GM04504 (cell line): ENCODE results near the gene ARSB.
"Not testable (repeated sequence)": the region's sequence is repeated elsewhere in the genome, so short reads cannot be mapped to it uniquely, and the experiment has no call there.

ENCODE experiments used
- DNase-seq: peaks from one replicate; pipeline ENCODE4 v3.0.0-alpha.2; 2012; ENCODE audit warnings: low read depth

The ARSB gene

DNA sequence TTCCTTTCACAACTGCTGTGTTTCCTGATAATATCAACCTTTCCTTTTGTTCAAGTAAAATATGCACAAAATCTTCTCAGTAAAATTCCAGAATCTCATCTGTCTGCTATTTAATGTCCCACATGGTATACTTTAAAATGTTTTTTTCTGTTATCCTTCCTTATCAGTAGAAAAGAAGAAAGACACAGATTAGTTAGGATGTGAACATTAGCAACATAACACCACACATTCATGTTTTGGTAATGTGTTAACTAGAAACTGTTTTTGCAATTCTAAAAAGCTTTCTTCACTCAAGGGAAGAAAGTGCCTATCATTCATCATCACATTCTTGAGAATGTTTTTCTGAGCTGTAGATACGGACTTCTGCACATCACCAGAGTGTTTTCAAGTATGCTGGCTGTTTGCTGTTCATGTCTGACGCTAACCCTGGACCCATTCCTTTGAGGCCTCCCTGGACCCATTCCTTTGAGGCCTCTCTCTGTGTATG, 10.5 kb upstream of the ARSB start:
- no peak for DNase-seq

DNA sequence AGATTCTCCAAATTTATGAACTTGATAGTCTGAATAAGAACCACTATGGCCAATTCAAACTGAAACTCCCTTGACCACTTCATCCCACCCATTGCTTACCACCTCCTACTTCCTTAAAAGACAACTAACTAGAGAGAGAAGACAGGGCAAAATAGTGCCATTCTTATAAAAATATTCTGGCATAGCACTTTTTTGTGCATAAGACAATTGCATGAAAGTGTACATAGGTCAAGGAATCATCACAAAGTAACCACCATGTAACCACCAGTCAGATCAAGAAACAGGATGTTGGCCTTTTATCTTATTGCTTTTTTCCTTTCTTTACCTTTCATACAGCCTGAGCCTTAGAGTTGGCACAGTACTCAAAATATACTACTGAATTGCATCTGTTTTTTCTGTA, 8.1 kb upstream of the ARSB start:
- DNase-seq, result no peak

DNA sequence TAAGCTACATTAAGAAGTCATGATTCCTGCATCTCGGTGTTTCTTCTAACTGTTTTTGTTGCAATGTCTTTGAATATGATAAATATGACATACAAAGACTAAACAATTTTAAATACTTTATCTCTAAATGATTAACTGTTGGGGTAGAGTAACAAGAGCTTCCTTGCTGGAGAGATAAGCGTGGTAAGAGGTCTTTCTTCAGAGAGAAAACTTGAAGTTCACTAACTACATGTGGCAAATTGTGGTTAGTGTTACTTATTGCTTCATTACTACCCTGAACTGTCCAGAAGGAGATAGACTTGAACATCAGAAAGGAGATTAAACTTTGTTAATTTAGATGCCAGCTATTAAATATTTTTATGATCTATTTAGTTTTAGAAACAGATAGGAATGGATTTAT, 7.0 kb upstream of the ARSB start:
- DNase-seq, result no peak

DNA sequence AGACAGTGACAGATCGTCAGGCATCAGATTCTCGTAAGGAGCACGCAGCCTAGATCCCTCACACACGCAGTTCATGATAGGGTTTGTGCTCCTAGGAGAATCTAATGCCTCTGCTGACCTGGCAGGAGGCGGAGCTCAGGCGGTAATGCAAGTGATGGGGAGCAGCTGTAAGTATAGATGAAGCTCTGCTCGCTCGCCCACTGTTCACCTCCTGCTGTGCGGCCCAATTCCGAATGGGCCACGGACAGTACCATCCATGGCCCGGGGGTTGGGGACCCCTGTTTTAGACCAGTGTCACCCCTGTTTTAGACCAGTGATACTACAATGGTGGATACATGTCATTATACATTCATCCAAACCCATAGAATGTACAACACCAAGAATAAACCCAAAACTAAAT, 4.0 kb upstream of the ARSB start:
- DNase-seq, result no peak

DNA sequence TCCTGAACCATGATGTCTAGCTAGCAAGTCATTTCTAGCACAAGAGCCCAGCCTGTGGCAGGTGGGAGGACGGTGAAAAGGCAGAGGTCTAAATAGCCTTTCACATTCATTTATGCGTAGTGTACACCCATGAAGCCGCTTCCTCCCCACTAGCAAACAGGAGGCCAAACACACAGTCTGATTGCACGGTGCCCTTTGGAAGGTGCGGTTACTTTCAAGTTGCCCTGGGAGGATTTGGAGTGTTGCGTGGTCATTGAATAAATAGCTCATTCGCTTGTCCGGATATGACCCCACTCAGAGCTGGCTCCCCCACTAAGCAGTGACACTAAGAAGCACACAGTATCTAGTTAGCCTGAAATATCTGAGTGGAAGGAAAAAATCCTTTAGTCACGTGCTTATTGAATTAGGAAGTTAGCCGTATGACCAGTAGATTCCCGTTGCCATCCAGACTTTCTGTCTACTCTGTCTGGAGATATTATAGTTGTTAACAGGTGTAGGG, 664 bp upstream of the ARSB start:
- no peak for DNase-seq

DNA sequence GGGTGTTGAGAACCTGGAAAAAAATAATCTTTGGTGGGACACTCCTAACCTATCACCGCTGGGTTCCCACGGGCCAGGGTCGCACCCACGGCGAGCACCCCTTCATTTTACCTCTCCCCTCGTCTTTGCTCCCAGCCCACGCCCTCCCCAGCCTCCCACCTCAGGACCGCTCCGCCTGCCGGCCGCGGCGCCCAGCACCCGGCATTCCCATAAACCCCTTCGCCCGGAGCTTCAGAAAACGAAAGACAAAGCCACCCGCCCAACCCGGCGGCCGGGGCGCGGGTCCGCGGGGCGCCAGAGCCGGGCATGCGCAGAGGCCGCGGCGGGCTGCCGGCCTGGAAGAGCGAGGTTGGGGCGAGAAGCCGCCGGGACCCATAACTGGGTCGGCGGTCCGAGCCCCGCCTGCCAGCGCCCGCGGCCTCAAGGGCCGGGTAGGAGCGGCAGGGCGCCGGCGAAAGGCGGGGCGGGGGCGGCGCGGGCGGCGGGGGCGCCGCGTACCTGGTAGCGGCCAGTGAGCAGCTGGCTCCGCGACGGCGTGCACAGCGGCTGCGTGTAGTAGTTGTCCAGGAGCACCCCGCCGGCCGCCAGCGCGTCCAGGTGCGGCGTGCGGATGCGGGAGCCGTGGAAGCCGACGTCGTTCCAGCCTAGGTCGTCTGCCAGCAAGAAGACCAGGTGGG, 533 bp downstream of the ARSB start:
- DNase-seq, result peak; percentile 60

DNA sequence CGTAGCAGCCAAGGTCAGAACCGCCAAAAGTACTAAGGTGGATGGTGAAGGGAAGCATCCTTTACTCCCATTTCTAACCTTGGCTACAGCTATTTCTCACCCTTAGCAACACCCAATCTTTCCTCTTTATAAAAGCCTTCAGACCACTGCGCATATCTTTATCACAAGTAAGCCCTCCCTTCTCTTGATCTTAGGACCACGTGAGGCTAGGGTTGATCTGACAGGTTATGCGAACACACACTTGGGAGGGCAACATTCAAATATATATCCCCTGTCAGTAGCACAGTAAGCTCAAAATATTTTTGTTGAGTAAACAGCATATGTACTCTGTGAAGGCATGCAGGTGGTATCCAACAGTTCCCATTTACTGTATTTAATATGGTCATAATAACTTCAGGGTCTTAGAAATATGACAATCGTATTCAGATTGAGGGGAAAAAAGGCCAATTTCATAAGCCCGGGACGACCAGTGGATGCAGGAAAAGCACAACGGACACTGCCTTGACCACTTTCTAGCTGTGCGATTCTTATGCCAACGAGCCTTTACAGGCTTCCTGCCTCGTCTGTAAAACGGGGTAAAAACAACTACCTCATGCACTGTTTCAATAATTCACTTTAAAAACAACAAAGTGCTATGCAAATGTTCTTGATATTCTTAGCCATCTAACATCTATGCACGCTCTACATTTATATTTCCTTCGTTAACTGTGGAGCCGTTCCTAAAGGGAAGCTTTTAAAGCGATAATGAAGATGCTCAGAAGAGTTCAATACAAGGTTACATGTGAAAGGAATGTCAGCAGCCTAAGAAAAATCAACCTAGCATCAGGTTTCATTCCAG, 1.3 kb downstream of the ARSB start:
- DNase-seq, result no peak

DNA sequence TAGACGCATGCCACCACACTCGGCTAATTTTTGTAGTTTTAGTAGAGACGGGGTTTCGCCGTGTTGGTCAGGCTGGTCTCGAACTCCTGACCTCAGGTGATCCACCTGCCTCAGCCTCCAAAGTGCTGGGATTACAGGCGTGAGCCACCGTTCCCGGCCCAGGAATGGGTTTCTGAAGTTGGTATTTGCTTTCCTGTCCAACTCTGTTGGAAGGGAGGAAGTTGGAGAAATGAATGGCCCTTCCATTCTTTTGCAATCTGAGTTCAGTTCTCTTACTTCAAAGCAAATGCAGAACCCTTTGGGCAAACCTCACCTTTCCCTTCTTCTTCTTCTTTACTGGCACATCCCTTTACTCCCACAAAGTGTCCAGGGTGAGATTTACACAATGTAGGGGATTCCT, 1.9 kb downstream of the ARSB start:
- not testable (repeated sequence) for DNase-seq

DNA sequence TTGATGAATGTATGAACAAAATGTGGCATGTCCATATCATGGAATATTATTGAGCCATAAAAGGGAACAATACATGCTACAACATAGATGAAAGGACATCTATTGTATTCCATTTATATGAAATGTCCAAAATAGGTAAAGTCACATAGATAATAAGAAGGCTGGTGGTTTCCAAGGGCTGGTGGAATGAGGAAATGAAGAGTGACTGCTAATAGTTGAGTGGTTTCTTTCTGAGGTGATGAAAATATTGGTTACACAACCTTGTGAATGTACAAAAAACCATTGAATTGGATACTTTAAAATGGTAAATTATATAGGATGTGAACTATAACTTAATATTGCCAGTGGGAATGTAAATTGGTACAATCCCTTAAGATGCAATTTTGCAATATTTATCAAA, 5.2 kb downstream of the ARSB start:
- DNase-seq, result no peak

DNA sequence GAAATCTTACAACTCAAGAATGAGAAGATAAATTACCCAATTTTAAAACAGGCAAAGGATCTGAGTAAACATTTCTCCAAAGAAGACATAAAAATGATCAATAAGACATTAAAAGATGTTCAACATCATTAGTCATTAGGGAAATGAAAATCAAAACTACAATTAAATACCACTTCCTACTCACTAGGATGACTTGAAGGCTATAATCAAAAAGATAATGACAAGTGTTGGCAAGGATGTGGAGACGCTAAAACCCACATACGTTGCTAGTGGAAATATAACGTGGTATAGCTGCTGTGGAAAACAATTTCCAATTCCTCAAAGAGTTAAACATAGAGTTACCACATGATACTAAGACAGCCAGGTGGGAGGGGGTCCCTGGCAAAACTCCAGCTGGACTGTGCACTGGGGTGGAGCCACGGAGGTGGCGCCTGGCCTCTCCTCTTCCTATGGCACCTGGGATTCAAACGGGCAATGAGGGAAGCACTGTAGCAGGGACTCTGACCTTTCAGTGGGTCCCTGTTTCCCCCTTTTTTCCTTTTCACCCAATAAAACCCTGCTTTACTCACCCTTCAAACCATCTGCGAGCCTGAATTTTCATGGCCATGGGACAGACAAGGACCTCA, 5.9 kb downstream of the ARSB start:
- DNase-seq, result no peak

DNA sequence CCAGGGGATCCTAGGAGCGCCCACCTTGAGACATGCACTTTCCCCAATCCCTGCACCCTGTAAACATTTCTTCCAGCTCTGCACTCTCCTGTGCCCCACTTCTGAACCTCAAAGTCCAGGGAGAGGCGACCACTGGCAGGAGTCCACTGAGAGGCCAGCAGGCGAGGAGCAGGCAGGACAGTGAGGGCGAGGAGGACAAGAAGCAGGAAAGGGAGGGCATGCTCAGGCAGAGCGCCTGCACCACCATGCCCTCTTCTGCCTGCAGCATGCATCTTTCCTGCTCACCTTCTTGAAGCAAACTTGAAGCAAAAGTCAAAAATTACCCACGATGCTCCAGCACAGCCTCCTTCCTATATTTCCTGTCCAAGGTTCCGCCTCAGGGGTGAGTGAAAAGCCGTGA, 10.1 kb downstream of the ARSB start:
- no peak for DNase-seq

DNA sequence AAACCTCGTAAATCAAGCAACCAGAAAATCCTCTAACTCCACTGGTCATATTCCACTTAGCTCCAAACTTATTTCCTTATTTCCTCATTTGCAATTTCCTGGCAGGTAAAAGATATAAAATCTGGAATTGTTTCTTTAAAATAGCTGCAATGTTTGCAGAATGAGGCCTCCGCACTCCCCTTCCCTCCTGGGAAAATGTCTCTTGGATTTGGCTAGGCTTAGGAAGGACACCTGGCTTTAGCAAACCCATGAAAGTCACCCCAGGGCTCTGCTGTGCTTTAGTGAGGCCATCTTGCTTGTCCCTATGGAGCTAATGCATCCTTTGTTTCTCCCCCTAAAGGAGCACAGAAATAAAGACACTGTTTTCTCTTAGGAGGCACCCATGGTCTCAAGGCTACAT, 10.5 kb downstream of the ARSB start:
- DNase-seq, result no peak

DNA sequence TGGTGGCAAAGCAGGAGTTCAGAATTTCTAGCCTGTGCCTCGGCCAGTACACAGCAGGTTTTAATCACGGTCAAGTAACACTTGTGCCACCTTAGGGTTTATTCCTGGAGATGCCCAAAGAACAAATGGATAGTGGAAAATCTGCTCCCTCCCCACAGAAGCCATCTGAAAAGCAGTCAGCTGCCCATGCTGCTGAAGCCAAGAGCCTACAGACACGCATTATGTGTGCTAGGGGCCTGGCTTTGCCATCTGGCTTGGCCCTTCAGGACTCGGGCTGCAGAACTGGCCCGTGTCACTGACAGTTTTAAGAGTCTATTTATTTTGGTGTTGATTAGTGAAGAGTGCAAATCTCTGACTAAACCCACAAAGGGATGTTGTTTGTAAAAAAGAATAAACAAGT, 11.1 kb downstream of the ARSB start:
- no peak for DNase-seq

DNA sequence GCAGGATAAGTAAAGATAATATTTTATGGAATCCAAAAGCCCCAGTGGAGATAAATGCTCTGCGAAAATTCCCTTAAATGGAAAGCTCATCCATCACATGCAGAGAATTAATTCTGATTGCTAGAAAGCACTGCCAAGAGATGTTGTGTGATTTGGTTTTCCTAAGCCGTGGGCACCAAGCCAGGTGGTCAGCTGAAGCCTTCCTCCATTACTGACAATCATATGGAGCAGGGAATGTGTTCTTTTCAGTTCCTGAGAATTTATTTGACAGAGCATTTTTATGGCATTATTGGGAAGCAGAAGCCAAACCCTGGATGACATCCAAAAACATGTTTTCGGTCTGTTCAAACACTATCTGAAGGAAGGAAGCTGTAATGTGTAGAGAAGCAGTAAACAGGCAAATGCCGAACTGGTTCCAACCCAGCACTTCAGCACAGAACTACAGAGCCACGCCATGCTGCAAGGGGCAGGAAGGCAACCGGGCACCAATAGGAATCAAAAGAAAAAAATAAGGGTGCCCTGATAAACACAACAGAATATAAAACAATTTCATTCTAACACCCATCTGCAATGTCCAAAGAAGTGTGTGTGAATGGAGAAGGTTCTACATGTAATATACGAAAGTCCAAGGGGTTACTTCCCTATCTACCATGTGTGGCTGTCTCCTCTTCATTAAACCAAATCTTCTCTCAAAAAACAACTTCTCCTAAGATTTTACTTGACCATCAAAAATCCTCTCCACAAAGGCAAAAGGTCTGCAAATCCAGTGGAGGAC, 12.3 kb downstream of the ARSB start:
- peak; percentile 58 for DNase-seq

DNA sequence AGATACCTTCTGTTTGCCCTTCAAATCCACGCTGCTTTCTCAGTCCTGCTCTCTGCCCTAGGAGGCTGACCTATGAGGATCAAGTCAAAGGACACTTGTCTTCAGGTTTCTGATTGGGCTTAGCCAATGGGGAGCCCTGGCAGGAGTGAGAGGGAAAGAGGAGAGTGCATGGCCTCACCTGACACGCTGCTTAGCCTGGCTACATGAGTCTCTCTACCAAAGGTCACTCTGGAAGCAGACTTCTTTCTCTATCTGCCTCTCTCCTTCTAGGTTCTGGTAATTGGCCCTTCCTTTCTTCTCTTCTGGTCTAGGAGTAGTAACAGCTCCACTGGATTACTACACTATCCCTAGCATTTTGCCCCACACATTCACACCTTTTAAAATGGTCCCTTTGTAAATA, 13.1 kb downstream of the ARSB start:
- DNase-seq, result no peak

DNA sequence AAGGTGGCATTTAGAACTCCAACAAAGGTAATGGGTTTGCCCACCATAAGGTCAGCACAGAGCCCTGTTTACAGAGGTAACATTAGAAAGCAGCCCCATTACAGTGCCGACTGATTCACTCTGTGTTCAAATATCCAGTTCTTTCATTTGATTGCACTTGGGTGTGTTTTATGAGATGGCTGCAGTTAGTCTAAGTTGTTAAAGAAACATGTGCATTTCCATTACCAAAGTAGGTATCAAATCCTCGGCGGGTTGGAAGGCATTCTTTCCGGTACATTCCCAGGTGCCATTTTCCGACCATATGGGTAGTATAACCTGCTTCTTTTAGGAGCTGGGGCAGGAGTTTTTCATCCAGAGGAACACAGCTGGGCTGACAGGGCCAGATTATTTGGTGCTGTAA, 16.3 kb downstream of the ARSB start:
- DNase-seq, result no peak

DNA sequence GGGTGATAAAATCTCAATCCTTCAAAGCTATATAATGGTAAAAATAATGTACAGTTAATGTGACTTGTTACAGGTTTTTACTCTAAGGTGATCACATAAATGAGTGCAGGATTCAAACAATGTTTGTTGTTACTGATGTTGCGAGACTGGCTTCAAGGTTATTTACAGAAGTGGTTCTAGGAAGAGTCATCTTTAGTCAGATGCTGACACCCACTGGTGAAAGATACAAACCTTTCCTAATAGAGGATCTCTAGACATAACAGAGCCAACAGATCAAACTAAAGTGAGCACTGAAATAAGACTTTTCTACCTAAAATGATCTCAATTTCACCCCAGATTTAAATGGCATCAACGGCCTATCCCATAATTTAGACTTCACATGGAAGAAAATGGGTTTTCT, 20.2 kb downstream of the ARSB start:
- peak; percentile 53 for DNase-seq

DNA sequence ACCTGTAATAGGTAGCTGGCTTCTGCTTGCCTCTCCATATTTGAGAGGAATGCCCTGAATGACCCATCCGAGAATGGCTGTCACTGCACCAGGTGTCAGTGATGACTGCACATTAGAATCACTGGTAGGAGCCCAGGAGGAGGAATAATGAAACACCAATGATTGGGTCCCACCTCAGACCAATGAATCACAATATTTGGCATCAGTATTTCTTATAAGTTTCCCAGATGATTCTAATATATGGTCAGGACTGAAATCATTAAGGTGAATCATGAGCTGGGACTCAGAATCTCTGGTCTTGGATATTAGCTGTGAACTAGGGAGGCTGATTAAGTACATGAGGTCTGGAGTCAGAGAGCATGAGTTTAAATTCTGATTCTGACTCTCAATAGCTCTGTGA, 23.4 kb downstream of the ARSB start:
- no peak for DNase-seq

DNA sequence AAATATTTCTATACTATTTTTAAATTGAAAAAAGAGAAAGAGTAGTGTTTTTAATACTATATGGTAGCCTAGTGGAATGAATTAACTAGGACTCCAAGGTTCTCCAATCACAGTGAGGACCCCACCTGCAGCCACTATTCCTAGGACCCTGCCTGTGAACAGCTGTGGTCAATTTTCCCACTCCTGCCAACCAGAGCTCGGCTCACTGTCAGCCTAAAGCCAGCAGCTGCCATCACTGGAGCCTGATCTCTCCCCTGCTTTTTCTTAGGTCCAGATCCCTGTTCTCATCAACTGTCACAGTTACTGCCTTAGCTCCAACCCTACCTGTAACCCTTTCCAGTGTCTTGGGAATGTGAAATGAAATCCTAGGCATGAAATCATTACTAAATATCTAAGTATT, 25.3 kb downstream of the ARSB start:
- DNase-seq, result no peak

DNA sequence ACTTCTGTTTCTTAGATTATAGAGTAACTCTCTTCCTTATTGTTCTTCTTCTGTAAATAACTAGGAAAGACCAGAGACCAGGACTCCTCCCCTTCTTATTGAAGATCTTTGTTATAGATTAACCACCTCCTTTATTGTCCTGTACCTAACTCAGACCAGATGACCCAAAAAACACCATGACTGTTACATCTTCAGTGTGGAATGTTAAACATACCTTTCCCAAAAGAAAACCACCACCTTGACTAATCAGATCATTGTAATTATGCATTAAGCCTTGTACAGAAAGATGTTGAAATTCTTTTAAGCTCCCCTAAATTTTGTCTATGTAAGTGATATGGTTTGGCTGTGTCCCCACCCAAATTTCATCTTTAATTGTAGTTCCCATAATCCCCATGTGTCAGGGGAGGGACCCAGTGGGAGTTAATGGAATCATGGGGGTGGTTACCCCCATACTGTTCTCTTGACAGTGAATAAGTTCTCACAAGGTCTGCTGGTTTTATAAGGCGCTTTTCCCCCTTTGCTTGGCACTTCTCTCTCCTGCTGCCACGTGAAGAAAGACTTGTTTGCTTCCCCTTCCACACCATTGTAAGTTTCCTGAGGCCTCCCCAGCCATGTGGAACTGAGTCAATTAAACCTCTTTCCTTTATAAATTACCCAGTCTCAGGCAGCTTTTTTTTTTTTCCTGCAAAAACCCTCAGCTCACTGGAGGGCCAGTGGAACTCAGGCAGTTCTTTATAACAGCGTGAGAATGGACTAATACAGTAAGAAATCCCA, 26.3 kb downstream of the ARSB start:
- no peak for DNase-seq

DNA sequence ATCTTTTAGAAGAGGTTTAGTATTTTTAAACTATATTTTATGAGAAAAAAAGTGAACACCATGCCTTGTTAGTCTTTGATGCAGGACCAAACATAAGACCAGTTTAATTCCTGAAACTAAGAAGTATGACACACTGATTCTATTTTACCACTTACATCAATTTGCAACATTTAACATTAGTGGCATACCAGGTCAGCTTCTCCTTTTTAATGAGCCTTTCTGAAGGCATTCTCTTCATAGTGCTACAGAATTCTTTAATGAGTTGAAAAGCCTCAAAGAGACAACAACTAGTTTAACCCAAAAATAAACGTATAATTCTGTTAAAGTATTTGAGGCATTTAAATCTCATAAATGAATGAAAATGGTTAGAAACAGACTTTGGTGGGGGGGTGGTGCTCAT, 28.2 kb downstream of the ARSB start:
- DNase-seq, result no peak
